GM18868 (cell line): Measurements from ENCODE around the gene PBX3.
A peak's percentile ranks its signal among the peaks of the same experiment; 100 is the strongest.

Experiments used
- ATAC-seq: cut with Tn5 transposase; IDR thresholded peaks from one replicate; pipeline ENCODE4 v1.9.1; 2021; ENCODE audit warnings: mild to moderate bottlenecking, moderate library complexity; ENCODE audit not compliant: unreplicated experiment

PBX3 gene

GRCh38 chr9:125820100-125820804 lies 73.1 kb downstream of the PBX3 start:
- ATAC-seq: no peak

- no peak for ATAC-seq
Observed at GRCh38 chr9:125821078-125821477, 73.9 kb downstream of the PBX3 start.

- no peak for ATAC-seq
Observed at GRCh38 chr9:125822160-125822559, 75.0 kb downstream of the PBX3 start.

GRCh38 chr9:125822902-125823301 lies 75.7 kb downstream of the PBX3 start:
- no peak for ATAC-seq

- ATAC-seq: peak; percentile 77
Observed at GRCh38 chr9:125823874-125824406, 76.8 kb downstream of the PBX3 start.

- no peak for ATAC-seq
Observed at GRCh38 chr9:125825762-125826161, 78.6 kb downstream of the PBX3 start.

- no peak for ATAC-seq
Observed at GRCh38 chr9:125826850-125827249, 79.7 kb downstream of the PBX3 start.

GRCh38 chr9:125829743-125830142 lies 82.6 kb downstream of the PBX3 start:
- no peak for ATAC-seq

GRCh38 chr9:125831054-125831453 lies 83.9 kb downstream of the PBX3 start:
- no peak for ATAC-seq

GRCh38 chr9:125831616-125832015 lies 84.4 kb downstream of the PBX3 start:
- no peak for ATAC-seq

- no peak for ATAC-seq
Observed at GRCh38 chr9:125835655-125836054, 88.5 kb downstream of the PBX3 start.

GRCh38 chr9:125839317-125839716 lies 92.1 kb downstream of the PBX3 start:
- no peak for ATAC-seq

GRCh38 chr9:125841444-125841843 lies 94.3 kb downstream of the PBX3 start:
- no peak for ATAC-seq

GRCh38 chr9:125842242-125842641 lies 95.1 kb downstream of the PBX3 start:
- ATAC-seq: no peak

GRCh38 chr9:125843646-125844045 lies 96.5 kb downstream of the PBX3 start:
- ATAC-seq: no peak

- no peak for ATAC-seq
Observed at GRCh38 chr9:125844611-125845010, 97.4 kb downstream of the PBX3 start.

- no peak for ATAC-seq
Observed at GRCh38 chr9:125845271-125845808, 98.2 kb downstream of the PBX3 start.

GRCh38 chr9:125847735-125848134 lies 100.6 kb downstream of the PBX3 start:
- no peak for ATAC-seq

GRCh38 chr9:125850106-125850632 lies 103.0 kb downstream of the PBX3 start:
- ATAC-seq: no peak

- ATAC-seq: no peak
Observed at GRCh38 chr9:125850763-125851162, 103.6 kb downstream of the PBX3 start.

GRCh38 chr9:125851979-125852378 lies 104.8 kb downstream of the PBX3 start:
- ATAC-seq: no peak

- ATAC-seq: no peak
Observed at GRCh38 chr9:125852386-125852785, 105.2 kb downstream of the PBX3 start.
